Neural cell (in vitro differentiated cells): ENCODE measurements around the gene CLK3.

ENCODE experiments used
- EP300 ChIP-seq: fragments of 450-650 bp; conservative IDR thresholded peaks from 2 replicates; pipeline ENCODE4 v1.6.1; 2014; ENCODE audit warnings: antibody characterized with exemption, mild to moderate bottlenecking, moderate library complexity; ENCODE audit not compliant: poor library complexity, severe bottlenecking
- EZH2 ChIP-seq: fragments of 200-600, 300-800 bp; shearing (Covaris generic), sonication (generic); IDR thresholded peaks from 2 replicates; pipeline ENCODE4 v1.6.1; 2014; ENCODE audit warnings: antibody characterized with exemption, low read length, borderline replicate concordance, mild to moderate bottlenecking; ENCODE audit not compliant: insufficient read depth, poor library complexity, severe bottlenecking
- POLR2AphosphoS5 ChIP-seq: IDR thresholded peaks from 2 replicates; pipeline ENCODE4 v1.6.1; 2012
- RAD21 ChIP-seq: fragments of 450-650 bp; conservative IDR thresholded peaks from 2 replicates; pipeline ENCODE4 v1.6.1; 2014; ENCODE audit warnings: antibody characterized with exemption, mild to moderate bottlenecking, moderate library complexity
- REST ChIP-seq: IDR thresholded peaks from 2 replicates; pipeline ENCODE4 v1.6.1; 2012; ENCODE audit warnings: borderline replicate concordance
- TF ChIP-seq, protein P1 (sequence below): fragments of 450-650 bp; IDR thresholded peaks from 2 replicates; pipeline ENCODE4 v1.5.1; 2014; ENCODE audit warnings: antibody characterized with exemption, mild to moderate bottlenecking, moderate library complexity; ENCODE audit not compliant: poor library complexity, severe bottlenecking

GRCh38 chr15:74610302-74610951 is 5.2 kb upstream of the CLK3 start:
- TF ChIP-seq, protein P1, sequence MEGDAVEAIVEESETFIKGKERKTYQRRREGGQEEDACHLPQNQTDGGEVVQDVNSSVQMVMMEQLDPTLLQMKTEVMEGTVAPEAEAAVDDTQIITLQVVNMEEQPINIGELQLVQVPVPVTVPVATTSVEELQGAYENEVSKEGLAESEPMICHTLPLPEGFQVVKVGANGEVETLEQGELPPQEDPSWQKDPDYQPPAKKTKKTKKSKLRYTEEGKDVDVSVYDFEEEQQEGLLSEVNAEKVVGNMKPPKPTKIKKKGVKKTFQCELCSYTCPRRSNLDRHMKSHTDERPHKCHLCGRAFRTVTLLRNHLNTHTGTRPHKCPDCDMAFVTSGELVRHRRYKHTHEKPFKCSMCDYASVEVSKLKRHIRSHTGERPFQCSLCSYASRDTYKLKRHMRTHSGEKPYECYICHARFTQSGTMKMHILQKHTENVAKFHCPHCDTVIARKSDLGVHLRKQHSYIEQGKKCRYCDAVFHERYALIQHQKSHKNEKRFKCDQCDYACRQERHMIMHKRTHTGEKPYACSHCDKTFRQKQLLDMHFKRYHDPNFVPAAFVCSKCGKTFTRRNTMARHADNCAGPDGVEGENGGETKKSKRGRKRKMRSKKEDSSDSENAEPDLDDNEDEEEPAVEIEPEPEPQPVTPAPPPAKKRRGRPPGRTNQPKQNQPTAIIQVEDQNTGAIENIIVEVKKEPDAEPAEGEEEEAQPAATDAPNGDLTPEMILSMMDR: no peak
- no peak for TF ChIP-seq RAD21
- TF ChIP-seq EZH2: no peak
- TF ChIP-seq EP300: no peak
- no peak for TF ChIP-seq REST
- no peak for TF ChIP-seq POLR2AphosphoS5
